Activated CD8-positive, alpha-beta T cell treated with anti-CD3 and anti-CD28 coated beads for 36 hours (primary cell): Measurements from ENCODE around the gene EIF4E3. TPM values are rescaled to one million over a fixed set of nuclear protein-coding genes. Genes with fewer than 3 reads are reported as not detected.

Experiments
- ATAC-seq: fragments of 200-7000 bp; cut with Tn5 transposase; one replicate; pipeline ENCODE4 v1.10.0; 2021; ENCODE audit warnings: mild to moderate bottlenecking, moderate library complexity
- CTCF ChIA-PET: fragments of 350-600 bp; sonication (Branson Sonifier 250); formaldehyde crosslinking; loops from one replicate; lab custom pipeline; 2021; ENCODE audit warnings: antibody characterized with exemption; lab: Charles Lee
- POLR2A ChIA-PET: fragments of 350-600 bp; sonication (Branson Sonifier 250); formaldehyde crosslinking; loops from one replicate; lab custom pipeline; 2021; ENCODE audit warnings: antibody characterized with exemption; lab: Charles Lee
- DNase-seq: peaks from one replicate; pipeline ENCODE4 v3.0.0-alpha.2; 2020
- H3K27ac Mint-ChIP-seq: one replicate; pipeline ENCODE4 v1.8.0; 2021; ENCODE audit warnings: mild to moderate bottlenecking, mixed read lengths
- H3K27me3 Mint-ChIP-seq: one replicate; pipeline ENCODE4 v1.8.0; 2021; ENCODE audit warnings: mixed read lengths
- H3K36me3 Mint-ChIP-seq: one replicate; pipeline ENCODE4 v1.8.0; 2021; ENCODE audit warnings: low read depth, mixed read lengths
- H3K4me1 Mint-ChIP-seq: one replicate; pipeline ENCODE4 v1.8.0; 2021; ENCODE audit warnings: low read depth, mixed read lengths
- H3K4me3 Mint-ChIP-seq: one replicate; pipeline ENCODE4 v1.8.0; 2021; ENCODE audit warnings: mild to moderate bottlenecking, moderate library complexity, mixed read lengths
- H3K9me3 Mint-ChIP-seq: one replicate; pipeline ENCODE4 v1.8.0; 2021; ENCODE audit warnings: mixed read lengths
- intact Hi-C: fragments of 100-400 bp; cut with micrococcal nuclease; formaldehyde crosslinking; loops from one replicate; pipeline ENCODE4 v1.10.0; 2022
- total RNA-seq, 2 experiments: library from RNA; stranded (reverse); gene quantifications; one replicate each; pipeline ENCODE4 v1.2.3, GENCODE V29; 2021
- TF ChIP-seq, protein P1 (sequence below): fragments of 200-600 bp; IDR thresholded peaks from one replicate; pipeline ENCODE4 v1.8.0; 2022; ENCODE audit warnings: antibody characterized with exemption, mild to moderate bottlenecking

EIF4E3 gene
- total RNA-seq, 2 experiments from 2014 or later = 29.3 to 30.4 TPM

DNA sequence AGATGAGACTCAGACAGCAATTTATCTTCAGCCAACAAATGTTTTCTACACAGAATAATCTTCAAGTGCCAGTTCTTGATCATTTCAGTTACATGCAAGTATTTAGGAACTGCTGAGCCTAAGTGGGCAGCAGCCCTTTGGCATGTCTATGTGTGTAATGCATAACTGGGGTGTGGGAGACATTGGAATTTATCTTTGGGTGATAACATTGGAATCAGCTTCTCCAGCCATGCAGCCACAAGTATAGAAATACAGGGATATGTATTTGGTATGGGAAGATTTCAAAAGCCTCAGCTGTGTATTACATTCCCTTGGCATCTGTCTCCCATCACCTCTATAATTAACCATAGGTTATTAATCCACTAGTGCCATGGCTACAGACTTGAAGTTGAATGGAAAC lies 78.2 kb downstream of the EIF4E3 start:
- ChIA-PET CTCF (interaction anchor here (0.6 kb wide), 1 partner anchor 43 kb away, joined by 4 read pairs; no protein-coding TSS in a partner anchor), POLR2A (no interaction called here)
- intact Hi-C loops = loop anchor here (10.0 kb wide), 1 partner anchor 1092 kb away; no protein-coding TSS in a partner anchor
- DNase-seq (no peak), ATAC-seq (no peak)
- no peak overlapping the region for H3K27ac Mint-ChIP-seq
- peaks cover 3% of the 10 kb centered on the region for H3K4me1 Mint-ChIP-seq
- no peaks in the 10 kb centered on the region for H3K9me3 Mint-ChIP-seq
- H3K4me3 Mint-ChIP-seq = no peak overlapping the region
- TF ChIP-seq, protein P1, sequence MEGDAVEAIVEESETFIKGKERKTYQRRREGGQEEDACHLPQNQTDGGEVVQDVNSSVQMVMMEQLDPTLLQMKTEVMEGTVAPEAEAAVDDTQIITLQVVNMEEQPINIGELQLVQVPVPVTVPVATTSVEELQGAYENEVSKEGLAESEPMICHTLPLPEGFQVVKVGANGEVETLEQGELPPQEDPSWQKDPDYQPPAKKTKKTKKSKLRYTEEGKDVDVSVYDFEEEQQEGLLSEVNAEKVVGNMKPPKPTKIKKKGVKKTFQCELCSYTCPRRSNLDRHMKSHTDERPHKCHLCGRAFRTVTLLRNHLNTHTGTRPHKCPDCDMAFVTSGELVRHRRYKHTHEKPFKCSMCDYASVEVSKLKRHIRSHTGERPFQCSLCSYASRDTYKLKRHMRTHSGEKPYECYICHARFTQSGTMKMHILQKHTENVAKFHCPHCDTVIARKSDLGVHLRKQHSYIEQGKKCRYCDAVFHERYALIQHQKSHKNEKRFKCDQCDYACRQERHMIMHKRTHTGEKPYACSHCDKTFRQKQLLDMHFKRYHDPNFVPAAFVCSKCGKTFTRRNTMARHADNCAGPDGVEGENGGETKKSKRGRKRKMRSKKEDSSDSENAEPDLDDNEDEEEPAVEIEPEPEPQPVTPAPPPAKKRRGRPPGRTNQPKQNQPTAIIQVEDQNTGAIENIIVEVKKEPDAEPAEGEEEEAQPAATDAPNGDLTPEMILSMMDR = no peak
- no peaks in the 10 kb centered on the region for H3K27me3 Mint-ChIP-seq
- no peaks in the 10 kb centered on the region for H3K36me3 Mint-ChIP-seq

DNA sequence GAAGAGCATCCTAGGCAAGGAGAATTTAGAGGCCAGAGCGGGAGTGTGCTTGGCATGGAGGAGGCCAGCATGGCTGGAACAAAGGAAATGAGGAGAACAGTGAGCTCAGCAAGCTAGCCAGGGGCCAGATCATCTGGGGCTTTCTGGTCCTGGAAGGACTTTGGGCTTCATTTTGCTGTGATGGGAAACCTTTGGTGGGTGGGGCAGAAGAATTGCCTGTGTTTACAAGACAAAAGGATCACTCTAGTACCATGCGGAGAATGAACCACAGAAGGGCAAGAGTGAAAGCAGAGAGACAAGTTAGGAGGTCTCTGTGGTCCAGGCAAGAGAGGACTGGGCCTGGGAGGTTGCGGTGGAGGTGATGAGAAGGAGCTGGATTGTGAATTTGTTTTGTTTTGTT lies 80.1 kb downstream of the EIF4E3 start:
- Mint-ChIP-seq H3K9me3 (no peaks in the 10 kb centered on the region), H3K27me3 (no peaks in the 10 kb centered on the region), H3K4me1 (peaks cover 3% of the 10 kb centered on the region), H3K27ac (no peak overlapping the region), H3K36me3 (no peaks in the 10 kb centered on the region), H3K4me3 (no peak overlapping the region)
- intact Hi-C loops = loop anchor here (10.0 kb wide), 1 partner anchor 1090 kb away; no protein-coding TSS in a partner anchor
- TF ChIP-seq, protein P1 = no peak
- ATAC-seq (no peak), DNase-seq (no peak)
- CTCF ChIA-PET = interaction anchor here (1.2 kb wide), 1 partner anchor 58 kb away, joined by 3 read pairs; no protein-coding TSS in a partner anchor
- POLR2A ChIA-PET = interaction anchor here (0.6 kb wide), 1 partner anchor 703 kb away, joined by 3 read pairs; no protein-coding TSS in a partner anchor

DNA sequence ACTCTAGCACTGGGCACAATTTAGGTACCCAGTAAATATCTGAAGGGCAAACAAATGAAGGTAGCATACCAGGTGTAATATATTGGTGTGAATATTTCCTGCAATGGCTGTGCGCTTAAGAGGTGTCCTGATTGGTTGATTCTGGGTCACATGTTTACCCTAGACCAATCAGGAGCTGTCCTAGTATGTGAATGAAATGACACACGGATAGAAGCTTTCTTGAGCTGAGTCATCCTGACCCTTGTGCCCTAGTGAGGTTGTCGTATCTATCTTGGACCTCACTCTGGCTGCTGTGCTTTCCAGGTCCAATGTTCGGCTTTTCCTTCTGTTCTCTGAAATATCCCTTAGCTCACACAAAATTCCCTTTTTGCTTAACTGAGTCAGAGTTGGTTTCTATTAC lies 83.5 kb downstream of the EIF4E3 start:
- CTCF ChIA-PET = no interaction called here

DNA sequence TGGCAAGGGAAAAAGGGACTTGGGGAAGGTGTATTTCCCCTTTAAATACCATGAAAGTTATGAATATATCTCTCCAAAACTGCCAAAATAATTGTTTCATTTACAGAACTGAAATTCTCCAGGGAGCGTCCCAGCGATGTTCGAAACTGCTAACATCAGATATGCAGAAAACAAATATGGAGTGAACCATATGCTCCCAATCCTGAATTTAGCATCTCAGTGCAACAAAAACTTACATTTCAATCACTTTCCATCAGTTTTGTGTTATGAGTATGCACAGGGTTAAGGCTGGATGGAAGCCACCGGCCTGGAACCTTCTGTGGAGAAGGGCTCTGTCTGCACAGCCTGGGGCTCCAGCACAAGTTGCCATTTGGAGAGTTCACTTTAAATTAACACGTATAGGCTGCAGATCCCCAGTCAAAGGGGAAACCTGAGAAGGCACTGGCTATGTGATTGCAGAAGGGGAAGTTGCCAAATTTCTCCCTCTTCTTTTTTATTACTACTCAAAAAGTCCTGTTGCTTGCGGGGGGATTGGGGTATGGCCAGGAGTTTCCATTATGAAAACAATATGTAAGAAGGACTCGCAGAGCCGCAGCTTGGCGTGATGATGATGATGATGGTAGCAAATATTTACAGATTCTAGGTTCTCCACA lies 84.7 kb downstream of the EIF4E3 start:
- POLR2A ChIA-PET = no interaction called here
- H3K27me3 Mint-ChIP-seq = no peaks in the 10 kb centered on the region
- TF ChIP-seq, protein P1 = no peak

More for the DNA sequence above, 83.5 kb downstream of the EIF4E3 start:
- Mint-ChIP-seq H3K9me3 (no peaks in the 10 kb centered on the region), H3K36me3 (no peaks in the 10 kb centered on the region), H3K27me3 (no peaks in the 10 kb centered on the region), H3K27ac (no peak overlapping the region), H3K4me3 (no peak overlapping the region), H3K4me1 (no peaks in the 10 kb centered on the region)
- DNase-seq = peak; percentile 25
- POLR2A ChIA-PET = interaction anchor here (0.8 kb wide), 1 partner anchor 19 kb away, joined by 3 read pairs; no protein-coding TSS in a partner anchor
- ATAC-seq = peak; percentile 80
- intact Hi-C loops = loop anchor here (10.0 kb wide), 1 partner anchor 1087 kb away; no protein-coding TSS in a partner anchor
- TF ChIP-seq, protein P1 = no peak

DNA sequence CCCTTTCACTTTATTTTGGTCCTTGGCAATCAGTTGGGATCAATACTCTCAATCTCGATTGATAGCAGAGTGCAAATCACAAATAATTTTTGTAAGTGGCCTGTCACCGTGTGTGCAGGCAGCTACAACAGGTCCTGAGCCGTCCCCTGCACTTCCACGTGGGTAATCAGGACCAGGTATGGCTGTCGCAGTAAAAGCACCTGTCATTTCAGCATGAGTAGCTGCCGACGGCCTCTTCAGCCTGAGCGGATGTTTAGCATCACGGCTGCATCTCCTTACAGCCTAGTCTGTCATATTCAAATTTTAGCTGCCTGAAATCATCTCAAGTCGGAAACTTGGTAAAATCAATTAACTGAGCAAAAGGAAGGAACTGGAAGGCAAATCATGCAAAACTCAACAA lies 88.7 kb downstream of the EIF4E3 start:
- intact Hi-C loops = no loop called here
- DNase-seq = no peak
- CTCF ChIA-PET = interaction anchor here (2.0 kb wide), 1 partner anchor 11 kb away, joined by 5 read pairs; no protein-coding TSS in a partner anchor
- H3K4me1 Mint-ChIP-seq = no peaks in the 10 kb centered on the region
- no peaks in the 10 kb centered on the region for H3K9me3 Mint-ChIP-seq
- no peaks in the 10 kb centered on the region for H3K27me3 Mint-ChIP-seq
- H3K27ac Mint-ChIP-seq = no peak overlapping the region
- no peak overlapping the region for H3K4me3 Mint-ChIP-seq
- H3K36me3 Mint-ChIP-seq = no peaks in the 10 kb centered on the region
- ATAC-seq = no peak
- TF ChIP-seq, protein P1 = no peak
- POLR2A ChIA-PET = no interaction called here

More for the DNA sequence above, 84.7 kb downstream of the EIF4E3 start:
- intact Hi-C loops = loop anchor here (10.0 kb wide), 1 partner anchor 1086 kb away; no protein-coding TSS in a partner anchor
- DNase-seq (no peak), ATAC-seq (no peak)
- Mint-ChIP-seq H3K36me3 (no peaks in the 10 kb centered on the region), H3K9me3 (no peaks in the 10 kb centered on the region), H3K4me3 (no peak overlapping the region), H3K27ac (no peak overlapping the region), H3K4me1 (no peaks in the 10 kb centered on the region)
- CTCF ChIA-PET = no interaction called here
